NCI-H2107 treated with DMSO at 0.1 percent for 48 hours (cell line): ENCODE data around the gene PERCC1.

Experiments used
- DNase-seq: peaks from one replicate; lab custom pipeline; 2025; ENCODE audit not compliant: unreplicated experiment; lab: John Stamatoyannopoulos, UW

Gene PERCC1

GRCh38 chr16:1448536-1449116 is 17.7 kb downstream of the PERCC1 start:
- no peak for DNase-seq

GRCh38 chr16:1449201-1449788 is 18.4 kb downstream of the PERCC1 start:
- DNase-seq, result no peak

- DNase-seq, result no peak
These were observed 19.3 kb downstream of the PERCC1 start for GRCh38 chr16:1450218-1450617.

GRCh38 chr16:1450841-1451240 is 20.0 kb downstream of the PERCC1 start:
- DNase-seq, result no peak

- DNase-seq, result no peak
These were observed 21.0 kb downstream of the PERCC1 start for GRCh38 chr16:1451702-1452392.

- DNase-seq, result no peak
These were observed 21.7 kb downstream of the PERCC1 start for GRCh38 chr16:1452530-1452929.

- no peak for DNase-seq
These were observed 22.4 kb downstream of the PERCC1 start for GRCh38 chr16:1453316-1453715.

GRCh38 chr16:1454561-1454960 is 23.7 kb downstream of the PERCC1 start:
- DNase-seq, result no peak

GRCh38 chr16:1455190-1456171 is 24.6 kb downstream of the PERCC1 start:
- no peak for DNase-seq

GRCh38 chr16:1456951-1457350 is 26.1 kb downstream of the PERCC1 start:
- no peak for DNase-seq

- no peak for DNase-seq
These were observed 26.8 kb downstream of the PERCC1 start for GRCh38 chr16:1457489-1458245.

- no peak for DNase-seq
These were observed 27.6 kb downstream of the PERCC1 start for GRCh38 chr16:1458336-1458976.

GRCh38 chr16:1458977-1459341 is 28.1 kb downstream of the PERCC1 start:
- no peak for DNase-seq

GRCh38 chr16:1459967-1460366 is 29.1 kb downstream of the PERCC1 start:
- no peak for DNase-seq

GRCh38 chr16:1460602-1461138 is 29.8 kb downstream of the PERCC1 start:
- DNase-seq, result no peak

GRCh38 chr16:1461146-1461545 is 30.3 kb downstream of the PERCC1 start:
- no peak for DNase-seq

GRCh38 chr16:1464196-1464893 is 33.5 kb downstream of the PERCC1 start:
- DNase-seq, result no peak

- DNase-seq, result no peak
These were observed 34.2 kb downstream of the PERCC1 start for GRCh38 chr16:1464894-1465566.

GRCh38 chr16:1465567-1465915 is 34.7 kb downstream of the PERCC1 start:
- no peak for DNase-seq
